ENCODE data around the gene CEL.
"Not testable (repeated sequence)": the region's sequence is repeated elsewhere in the genome, so short reads cannot be mapped to it uniquely, and the experiment has no call there.

Gene CEL

DNA sequence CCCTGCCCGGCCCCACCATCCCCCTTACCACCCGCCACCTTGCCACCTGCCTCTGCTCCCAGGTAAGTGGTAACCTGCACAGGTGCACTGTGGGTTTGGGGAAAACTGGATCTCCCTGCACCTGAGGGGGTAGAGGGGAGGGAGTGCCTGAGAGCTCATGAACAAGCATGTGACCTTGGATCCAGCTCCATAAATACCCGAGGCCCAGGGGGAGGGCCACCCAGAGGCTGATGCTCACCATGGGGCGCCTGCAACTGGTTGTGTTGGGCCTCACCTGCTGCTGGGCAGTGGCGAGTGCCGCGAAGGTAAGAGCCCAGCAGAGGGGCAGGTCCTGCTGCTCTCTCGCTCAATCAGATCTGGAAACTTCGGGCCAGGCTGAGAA is at the start of gene CEL:
Gene CEL (plus strand): TSS at position 218 of the 382 bp plus-strand sequence. CDS start 22 bp downstream, at position 240.
- not testable (repeated sequence) for FAIRE-seq

DNA sequence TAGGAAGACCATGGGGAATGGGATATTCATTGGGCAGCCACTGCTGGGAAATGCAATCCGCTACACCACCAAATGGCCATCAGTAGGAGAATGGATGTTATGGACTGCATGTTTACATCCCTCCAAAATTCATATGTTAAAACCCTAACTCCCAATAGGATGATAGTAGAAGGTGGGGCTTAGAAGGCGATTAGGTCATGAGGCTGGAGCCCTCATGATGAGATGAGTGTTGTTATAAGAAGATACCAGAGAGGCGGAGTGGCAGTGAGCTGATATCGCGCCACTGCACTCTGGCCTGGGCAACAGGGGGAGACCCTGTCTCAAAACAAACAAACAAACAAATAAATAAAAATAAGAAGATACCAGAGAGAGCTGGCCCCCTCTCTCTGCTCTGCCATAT is 47.1 kb upstream of the CEL start:
- FAIRE-seq: no peak

GRCh38 chr9:133023117-133023890 is 38.5 kb upstream of the CEL start:
- no peak for FAIRE-seq

GRCh38 chr9:133026426-133026825 is 35.4 kb upstream of the CEL start:
- no peak for FAIRE-seq

GRCh38 chr9:133027134-133027533 is 34.6 kb upstream of the CEL start:
- FAIRE-seq: no peak

DNA sequence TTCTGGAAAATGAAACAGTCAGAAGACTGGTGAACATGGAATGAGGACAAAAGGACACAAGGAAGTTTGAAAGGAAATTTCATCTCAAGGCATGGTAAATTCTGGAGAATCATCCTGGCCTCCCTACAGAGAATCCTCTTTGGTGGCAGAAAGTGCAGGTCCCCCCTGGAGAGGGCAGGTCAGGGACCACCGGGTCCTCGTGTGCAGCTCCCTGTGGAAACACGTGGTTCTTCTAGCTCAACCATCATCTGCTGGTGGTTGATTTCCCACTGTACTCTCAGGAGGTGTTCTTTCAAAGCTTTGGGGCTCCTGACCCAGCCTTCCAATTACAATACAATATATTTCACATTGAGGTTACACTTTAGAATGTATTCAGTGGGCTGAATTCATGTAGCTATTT is 33.6 kb upstream of the CEL start:
- FAIRE-seq: no peak

DNA sequence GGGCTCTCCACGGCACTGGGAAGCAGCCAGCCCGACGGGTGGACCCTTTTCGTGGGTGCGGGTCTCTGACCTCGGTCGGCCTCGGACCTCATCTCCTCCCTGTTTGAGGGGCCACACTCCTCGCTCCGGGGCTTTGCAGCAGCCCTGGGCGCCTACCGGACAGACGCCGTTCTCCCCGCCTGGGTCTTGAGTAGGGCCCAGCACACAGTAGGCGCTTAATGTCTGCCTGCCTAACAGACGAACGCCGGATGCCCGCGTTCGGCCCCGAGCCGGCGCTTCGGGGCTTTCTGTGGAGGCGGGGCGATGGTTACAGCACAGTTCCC is 31.8 kb upstream of the CEL start:
- no peak for FAIRE-seq

GRCh38 chr9:133030317-133031129 is 31.3 kb upstream of the CEL start, which contains the start of gene GTF3C5:
GTF3C5 (plus strand) TSS chr9:133030997; CDS start chr9:133031012, 15 bp downstream.
- FAIRE-seq: peak; percentile 97

GRCh38 chr9:133031130-133031422 is 30.7 kb upstream of the CEL start:
- no peak for FAIRE-seq

- no peak for FAIRE-seq
Observed at GRCh38 chr9:133031496-133031911, 30.3 kb upstream of the CEL start.

DNA sequence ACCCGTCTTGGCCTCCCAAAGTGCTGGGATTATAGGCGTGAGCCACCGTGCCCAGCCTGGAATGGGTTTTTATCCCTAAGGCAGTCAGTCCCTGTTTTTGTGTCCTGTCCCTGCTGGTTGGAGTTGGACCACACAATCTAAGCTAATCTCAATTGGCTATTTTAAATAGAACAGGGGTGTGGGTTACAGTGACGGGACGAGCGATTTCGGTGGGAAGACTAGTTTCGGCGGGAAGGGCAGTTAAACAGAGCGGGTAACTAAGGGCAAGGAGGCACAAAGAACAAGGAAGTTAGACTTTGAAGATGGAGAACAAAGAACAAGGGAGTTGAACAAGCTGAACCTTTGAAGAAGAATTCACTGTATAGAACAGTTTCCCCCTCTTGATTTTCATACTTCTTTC is 29.6 kb upstream of the CEL start:
- FAIRE-seq: no peak

- FAIRE-seq: no peak
Observed at GRCh38 chr9:133035669-133036068, 26.1 kb upstream of the CEL start.

DNA sequence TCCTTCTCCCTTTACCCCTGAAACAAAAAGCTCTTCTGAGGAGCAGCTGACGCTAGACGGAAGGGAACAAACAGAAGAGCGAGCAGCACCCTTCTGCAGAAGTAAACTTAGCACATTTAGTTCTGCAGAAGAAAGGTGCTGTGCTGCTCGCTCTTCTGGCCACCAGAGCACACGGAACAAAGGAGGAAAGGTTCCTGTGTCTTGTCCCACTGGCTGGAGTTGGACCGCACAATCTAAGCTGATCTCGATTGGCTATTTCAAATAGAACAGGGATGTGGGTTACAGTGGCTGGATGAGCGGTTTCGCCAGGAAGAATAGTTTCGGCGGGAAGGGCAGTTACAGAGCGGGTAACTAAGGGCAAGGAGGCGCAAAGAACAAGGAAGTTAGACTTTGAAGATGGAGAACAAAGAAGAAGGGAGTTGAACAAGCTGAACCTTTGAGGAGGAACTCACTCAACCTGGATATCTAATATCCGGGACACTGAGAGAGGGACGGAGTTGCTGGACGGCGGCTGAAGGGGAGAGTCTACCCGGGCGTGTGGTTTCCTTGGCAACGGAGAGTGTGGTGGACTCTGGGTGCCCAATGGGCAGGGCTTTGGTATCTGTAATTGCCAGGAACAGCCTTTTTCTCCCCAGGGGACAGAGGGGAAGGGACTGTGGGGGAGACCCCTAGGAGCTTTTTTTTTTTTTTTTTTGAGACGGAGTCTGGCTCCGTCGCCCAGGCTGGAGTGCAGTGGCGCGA is 23.8 kb upstream of the CEL start:
- FAIRE-seq: no peak

DNA sequence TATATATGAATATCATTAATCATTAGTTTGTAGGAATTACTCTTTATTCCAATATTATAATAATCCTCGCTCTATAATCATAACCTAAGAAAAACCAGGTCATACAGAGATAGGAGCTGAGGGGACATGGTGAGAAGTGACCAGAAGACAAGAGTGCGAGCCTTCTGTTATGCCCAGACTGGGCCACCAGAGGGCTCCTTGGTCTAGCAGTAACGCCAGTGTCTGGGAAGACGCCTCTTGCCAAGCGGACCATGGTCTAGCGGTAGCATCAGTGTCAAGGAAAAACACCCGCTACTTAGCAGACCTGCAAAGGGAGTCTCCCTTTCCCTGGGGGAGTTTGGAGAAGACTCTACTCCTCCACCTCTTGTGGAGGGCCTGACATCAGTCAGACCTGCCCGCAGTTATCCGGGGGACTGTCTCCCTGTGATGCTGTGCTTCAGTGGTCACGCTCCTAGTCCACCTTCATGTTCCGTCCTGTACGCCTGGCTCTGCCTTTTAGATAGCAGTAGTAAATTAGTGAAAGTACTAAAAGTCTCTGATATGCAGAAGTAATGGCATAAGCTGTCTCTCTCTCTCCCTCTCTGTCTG is 20.8 kb upstream of the CEL start:
- peak; percentile 29 for FAIRE-seq

DNA sequence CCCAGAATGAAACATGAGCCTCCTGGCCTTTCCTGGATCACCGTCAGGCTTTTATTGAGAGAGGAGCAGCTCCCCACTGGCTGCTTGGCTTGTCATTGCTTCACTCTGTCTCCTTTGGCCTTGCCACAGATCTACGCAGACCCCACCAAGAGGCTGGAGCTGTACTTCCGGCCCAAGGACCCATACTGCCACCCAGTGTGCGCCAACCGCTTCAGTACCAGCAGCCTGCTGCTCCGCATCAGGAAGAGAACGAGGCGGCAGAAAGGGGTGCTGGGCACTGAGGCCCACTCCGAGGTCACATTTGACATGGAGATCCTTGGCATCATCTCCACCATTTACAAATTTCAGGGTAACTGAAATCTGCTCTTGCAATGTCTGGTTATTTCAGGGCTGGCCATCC is 19.8 kb upstream of the CEL start:
- no peak for FAIRE-seq

GRCh38 chr9:133042676-133043075 is 19.1 kb upstream of the CEL start:
- FAIRE-seq: no peak

GRCh38 chr9:133043449-133044035 is 18.2 kb upstream of the CEL start:
- no peak for FAIRE-seq

DNA sequence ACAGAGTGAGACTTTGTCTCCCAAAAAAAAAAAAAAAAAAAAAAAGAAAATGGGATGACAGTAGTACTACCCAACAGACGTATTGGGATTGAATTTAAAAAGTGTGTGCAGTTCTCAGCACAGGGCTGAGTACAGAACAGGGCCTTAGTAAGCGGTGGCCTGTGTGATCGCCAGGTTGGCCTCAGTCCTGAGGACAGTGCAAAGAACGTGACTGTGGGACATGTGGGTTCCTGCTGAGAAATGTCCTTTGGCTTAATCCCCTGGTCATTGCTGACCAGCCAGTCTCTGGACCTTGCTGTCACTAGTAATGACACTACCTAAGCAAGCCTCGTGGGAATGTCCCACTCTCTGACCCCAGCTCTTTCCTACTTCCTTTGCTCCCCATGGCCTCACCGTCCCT is 17.7 kb upstream of the CEL start:
- FAIRE-seq: no peak

DNA sequence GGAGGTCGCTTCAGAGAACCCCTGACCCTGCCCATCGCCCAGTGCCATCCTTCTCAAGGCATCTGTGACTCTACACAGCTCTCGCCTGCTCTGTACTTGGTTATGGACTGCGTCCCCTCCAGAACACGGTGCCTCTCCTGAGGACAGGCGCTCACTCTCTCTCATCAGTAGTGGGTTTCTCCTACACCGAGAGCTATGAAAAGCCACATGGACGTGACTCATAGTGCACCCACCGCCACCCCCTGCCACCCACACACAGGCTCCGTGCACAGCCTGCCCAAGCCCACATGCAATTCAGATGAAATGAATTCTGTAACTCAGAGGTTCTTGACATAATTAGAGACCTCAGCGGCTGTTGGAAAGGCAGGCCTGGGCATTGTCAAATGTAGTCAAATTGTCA is 17.1 kb upstream of the CEL start:
- no peak for FAIRE-seq

- FAIRE-seq: no peak
Observed at GRCh38 chr9:133045132-133045531, 16.6 kb upstream of the CEL start.

GRCh38 chr9:133046196-133046899 is 15.4 kb upstream of the CEL start:
- no peak for FAIRE-seq

DNA sequence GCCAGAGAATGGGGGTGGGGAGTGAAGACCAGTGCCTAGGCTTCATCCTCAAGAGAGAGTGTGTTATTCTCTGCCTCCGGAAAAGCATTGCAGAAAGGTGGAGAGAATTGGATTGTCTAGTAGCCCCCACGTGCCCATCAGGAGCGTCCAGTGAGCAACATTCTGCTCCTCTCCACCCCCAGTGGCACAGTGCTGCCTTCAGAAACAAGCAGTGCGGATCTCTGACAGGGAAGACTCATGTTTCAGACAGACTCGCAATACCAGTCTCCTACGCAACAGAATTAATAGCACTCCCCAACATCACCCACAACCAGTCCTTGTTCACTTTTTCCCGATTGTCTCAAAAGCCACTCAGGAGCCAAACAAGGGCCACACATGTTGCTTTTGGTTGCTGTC is 14.9 kb upstream of the CEL start:
- FAIRE-seq: no peak
